Choroid plexus epithelial cell (primary cell): ENCODE results near the gene TSHZ3.

ENCODE experiments used
- DNase-seq: peaks from one replicate; pipeline ENCODE4 v3.0.0-alpha.2; 2010; ENCODE audit warnings: low read depth
- H3K4me3 ChIP-seq: 2 replicates; pipeline ENCODE4 v1.5.1; 2011; ENCODE audit warnings: low read depth, mild to moderate bottlenecking, control low read depth, low read length, moderate library complexity
- CTCF ChIP-seq: conservative IDR thresholded peaks from 2 replicates; pipeline ENCODE4 v1.5.1; 2011; ENCODE audit warnings: low read depth, mild to moderate bottlenecking, control low read depth, inconsistent platforms, low read length, moderate library complexity

Gene TSHZ3

GRCh38 chr19:31351056-31351854 lies 2.0 kb upstream of the TSHZ3 start:
- peak overlapping the region; percentile 75 for H3K4me3 ChIP-seq
- peak; percentile 76 for DNase-seq
- TF ChIP-seq CTCF, result no peak

GRCh38 chr19:31350693-31351055 lies 1.4 kb upstream of the TSHZ3 start:
- DNase-seq, result peak; percentile 67
- H3K4me3 ChIP-seq, result peak overlapping the region; percentile 75
- no peak for TF ChIP-seq CTCF

GRCh38 chr19:31350033-31350692 lies 927 bp upstream of the TSHZ3 start:
- peak; percentile 13 for DNase-seq
- peak overlapping the region; percentile 75 for H3K4me3 ChIP-seq
- no peak for TF ChIP-seq CTCF

GRCh38 chr19:31348481-31349159 lies 616 bp downstream of the TSHZ3 start:
- TF ChIP-seq CTCF, result no peak
- H3K4me3 ChIP-seq, result peak overlapping the region; percentile 75
- DNase-seq, result peak; percentile 43

- no peak for TF ChIP-seq CTCF
- H3K4me3 ChIP-seq, result peak overlapping the region; percentile 75
- DNase-seq, result peak; percentile 29
Observed at GRCh38 chr19:31347828-31348392, 1.3 kb downstream of the TSHZ3 start.

GRCh38 chr19:31347354-31347753 lies 1.9 kb downstream of the TSHZ3 start:
- no peak for DNase-seq
- TF ChIP-seq CTCF, result no peak
- peak overlapping the region; percentile 75 for H3K4me3 ChIP-seq
